ENCODE results near the gene PCNX3.
A peak's percentile ranks its signal among the peaks of the same experiment; 100 is the strongest.
"Not testable (repeated sequence)": the region's sequence is repeated elsewhere in the genome, so short reads cannot be mapped to it uniquely, and the experiment has no call there.

PCNX3 gene

GRCh38 chr11:65658174-65659021 is 42.8 kb downstream of the PCNX3 start:
- DNase-seq = no peak

- DNase-seq = no peak
These were observed 44.5 kb downstream of the PCNX3 start for GRCh38 chr11:65660038-65660437.

- not testable (repeated sequence) for DNase-seq
These were observed 45.3 kb downstream of the PCNX3 start for GRCh38 chr11:65660908-65661307.

- DNase-seq = no peak
These were observed 46.1 kb downstream of the PCNX3 start for GRCh38 chr11:65661599-65662246.

- DNase-seq = peak in 1 of 2 experiments; percentile 9
These were observed 46.7 kb downstream of the PCNX3 start for GRCh38 chr11:65662247-65662798.

GRCh38 chr11:65662799-65663638 is 47.4 kb downstream of the PCNX3 start, which contains the start of gene RELA:
Gene RELA, minus strand, starts transcription at chr11:65662916. Its CDS starts 84 bp downstream, at chr11:65662832.
- peak; percentile 75 to 83 for DNase-seq

DNA sequence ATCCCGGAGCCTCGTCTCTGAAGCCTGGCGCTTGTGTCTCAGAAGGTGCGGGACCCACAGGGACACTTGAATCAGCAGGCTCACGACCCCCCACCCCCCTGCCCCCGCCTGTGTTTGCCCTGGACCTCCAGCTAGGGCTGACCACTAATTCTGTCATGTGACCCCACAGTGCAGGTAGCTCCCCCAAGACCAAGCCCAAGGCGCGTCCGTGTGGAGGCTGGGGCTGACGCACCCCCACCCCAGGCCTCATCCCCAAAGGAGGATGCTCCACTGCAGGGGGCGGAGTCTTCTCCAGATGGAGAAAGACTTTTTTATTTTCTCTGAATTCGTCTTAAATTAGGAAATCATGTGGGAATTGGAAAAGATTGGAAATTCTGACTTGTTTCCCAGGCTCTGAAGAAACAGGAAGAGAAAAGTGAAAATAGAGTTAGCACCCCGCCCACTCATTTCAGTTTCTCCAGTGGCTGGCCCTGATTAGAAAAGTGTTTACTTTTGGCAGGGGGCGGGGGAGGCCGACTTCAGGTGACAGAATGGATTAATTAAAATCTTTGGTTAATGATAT is 48.1 kb downstream of the PCNX3 start:
- DNase-seq = peak in 1 of 2 experiments; percentile 39

DNA sequence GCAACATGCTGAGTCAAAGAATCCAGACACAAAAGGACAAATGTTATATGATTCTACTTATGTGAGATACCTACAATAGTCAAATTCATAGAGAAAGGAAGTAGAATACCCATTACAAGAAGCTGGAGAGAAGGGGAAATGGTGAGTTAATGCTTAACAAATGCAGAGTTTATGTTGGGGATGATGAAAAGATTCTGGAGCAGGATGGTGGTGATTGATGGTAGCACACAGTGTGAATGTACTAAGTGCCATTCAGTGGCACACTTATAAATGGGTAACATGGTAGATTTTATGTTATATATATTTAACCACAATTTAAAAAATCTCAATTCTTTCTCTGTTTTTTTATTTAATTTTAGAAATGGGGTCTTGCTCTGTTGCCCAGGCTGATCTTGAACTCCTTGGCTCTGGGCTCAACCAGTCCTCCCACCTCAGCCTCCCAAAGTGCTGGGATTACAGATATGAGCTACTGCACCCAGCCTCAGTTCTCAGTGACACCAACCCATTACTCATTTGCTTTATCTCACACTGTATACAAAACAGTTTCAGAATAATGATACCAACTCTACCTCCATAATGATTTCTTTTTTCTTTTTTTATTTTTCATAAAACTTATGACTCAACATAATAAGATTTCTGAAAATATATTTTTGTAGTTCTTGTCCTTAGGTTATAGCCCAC is 56.7 kb downstream of the PCNX3 start:
- DNase-seq = no peak

GRCh38 chr11:65672982-65673381 is 57.4 kb downstream of the PCNX3 start:
- no peak for DNase-seq

DNA sequence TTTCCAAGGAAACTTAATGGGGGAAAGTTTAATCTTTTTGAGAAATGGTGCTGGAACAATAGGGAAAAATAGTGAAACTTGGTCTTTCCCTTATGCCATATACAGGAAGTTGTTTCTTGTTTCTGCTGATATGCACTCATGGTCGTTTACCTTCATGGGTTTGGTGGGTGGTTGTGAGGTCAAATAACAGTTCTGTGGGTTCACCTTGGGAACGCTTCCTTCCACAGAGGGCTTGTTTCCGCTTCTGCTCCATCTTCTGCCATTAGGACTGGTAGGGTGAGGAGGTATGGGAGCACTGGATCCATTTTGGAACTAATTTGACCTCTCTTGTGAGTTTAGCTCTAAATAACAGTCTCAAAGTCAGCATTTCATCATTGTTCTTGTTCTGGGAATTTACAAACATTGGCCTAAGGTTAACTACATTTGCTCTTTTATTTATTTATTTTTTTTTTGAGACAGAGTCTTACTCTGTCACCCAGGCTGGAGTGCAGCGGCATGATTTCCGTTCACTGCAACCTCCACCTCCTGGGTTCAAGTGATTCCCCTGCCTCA is 64.7 kb downstream of the PCNX3 start:
- DNase-seq = no peak

GRCh38 chr11:65683480-65683879 is 67.9 kb downstream of the PCNX3 start:
- DNase-seq = not testable (repeated sequence)

DNA sequence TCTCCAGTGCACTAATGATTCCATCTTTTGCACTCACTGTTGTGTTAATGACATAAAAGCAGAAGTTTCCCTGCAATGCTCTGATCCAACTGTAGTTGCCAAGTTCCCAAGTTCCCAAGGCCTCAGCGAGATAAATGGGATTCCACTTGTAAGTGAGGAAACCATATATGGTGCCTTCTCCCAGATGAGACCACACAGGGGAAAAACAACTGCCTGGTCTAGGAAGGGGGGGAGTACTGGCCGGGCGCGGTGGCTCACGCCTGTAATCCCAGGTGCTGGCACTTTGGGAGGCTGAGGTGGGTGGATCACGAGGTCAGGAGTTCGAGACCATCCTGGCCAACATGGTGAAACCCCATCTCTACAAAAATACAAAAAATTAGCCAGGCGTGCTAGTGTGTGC is 70.4 kb downstream of the PCNX3 start:
- DNase-seq = no peak

Measured in Kasumi-1 (cell line).